GM10266 (cell line): ENCODE measurements around the gene SAMD14.
A peak's percentile ranks its signal among the peaks of the same experiment; 100 is the strongest.

Source experiments
- DNase-seq: peaks from one replicate; pipeline ENCODE4 v3.0.0; 2012; ENCODE audit errors: extremely low spot score
- CTCF ChIP-seq: IDR thresholded peaks from 2 replicates; pipeline ENCODE4 v1.5.1; 2012; ENCODE audit warnings: mild to moderate bottlenecking, low read depth; ENCODE audit not compliant: control insufficient read depth, insufficient read depth; ENCODE audit errors: missing control alignments

SAMD14 gene

GRCh38 chr17:50129728-50130558 lies at the start of gene SAMD14:
Gene SAMD14, minus strand, starts transcription at chr17:50130160. Its CDS starts 5,201 bp downstream, at chr17:50124959.
- peak; percentile 82 for DNase-seq
- no peak for TF ChIP-seq CTCF

- peak; percentile 75 for TF ChIP-seq CTCF
- DNase-seq, result peak; percentile 61
Measured at GRCh38 chr17:50177983-50178834, 48.2 kb upstream of the SAMD14 start.

GRCh38 chr17:50177476-50177875 lies 47.5 kb upstream of the SAMD14 start:
- no peak for DNase-seq
- no peak for TF ChIP-seq CTCF

GRCh38 chr17:50176559-50177357 lies 46.8 kb upstream of the SAMD14 start:
- TF ChIP-seq CTCF, result no peak
- no peak for DNase-seq

GRCh38 chr17:50175035-50175807 lies 45.3 kb upstream of the SAMD14 start:
- DNase-seq, result no peak
- no peak for TF ChIP-seq CTCF

GRCh38 chr17:50174444-50174843 lies 44.5 kb upstream of the SAMD14 start:
- no peak for TF ChIP-seq CTCF
- DNase-seq, result no peak
